22Rv1 (cell line): ENCODE results near the gene MALRD1.
"Not testable (repeated sequence)": the region's sequence is repeated elsewhere in the genome, so short reads cannot be mapped to it uniquely, and the experiment has no call there.

Experiments used
- H3K27ac ChIP-seq: fragments of 450-650 bp; 2 replicates; pipeline ENCODE4 v1.5.1; 2017
- ZFX ChIP-seq: fragments of 450-650 bp; IDR thresholded peaks from 2 replicates; pipeline ENCODE4 v1.6.1; 2017; ENCODE audit warnings: antibody characterized with exemption, borderline replicate concordance
- TF ChIP-seq, protein P1 (sequence below): fragments of 450-650 bp; IDR thresholded peaks from 2 replicates; pipeline ENCODE4 v1.5.1; 2017; ENCODE audit warnings: mild to moderate bottlenecking

The MALRD1 gene

GRCh38 chr10:19767876-19768275 lies 719.3 kb downstream of the MALRD1 start:
- H3K27ac ChIP-seq = no peak overlapping the region
- TF ChIP-seq, protein P1, sequence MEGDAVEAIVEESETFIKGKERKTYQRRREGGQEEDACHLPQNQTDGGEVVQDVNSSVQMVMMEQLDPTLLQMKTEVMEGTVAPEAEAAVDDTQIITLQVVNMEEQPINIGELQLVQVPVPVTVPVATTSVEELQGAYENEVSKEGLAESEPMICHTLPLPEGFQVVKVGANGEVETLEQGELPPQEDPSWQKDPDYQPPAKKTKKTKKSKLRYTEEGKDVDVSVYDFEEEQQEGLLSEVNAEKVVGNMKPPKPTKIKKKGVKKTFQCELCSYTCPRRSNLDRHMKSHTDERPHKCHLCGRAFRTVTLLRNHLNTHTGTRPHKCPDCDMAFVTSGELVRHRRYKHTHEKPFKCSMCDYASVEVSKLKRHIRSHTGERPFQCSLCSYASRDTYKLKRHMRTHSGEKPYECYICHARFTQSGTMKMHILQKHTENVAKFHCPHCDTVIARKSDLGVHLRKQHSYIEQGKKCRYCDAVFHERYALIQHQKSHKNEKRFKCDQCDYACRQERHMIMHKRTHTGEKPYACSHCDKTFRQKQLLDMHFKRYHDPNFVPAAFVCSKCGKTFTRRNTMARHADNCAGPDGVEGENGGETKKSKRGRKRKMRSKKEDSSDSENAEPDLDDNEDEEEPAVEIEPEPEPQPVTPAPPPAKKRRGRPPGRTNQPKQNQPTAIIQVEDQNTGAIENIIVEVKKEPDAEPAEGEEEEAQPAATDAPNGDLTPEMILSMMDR = no peak
- no peak for TF ChIP-seq ZFX

- not testable (repeated sequence) for H3K27ac ChIP-seq
Measured at GRCh38 chr10:19769826-19770225, 721.2 kb downstream of the MALRD1 start.

DNA sequence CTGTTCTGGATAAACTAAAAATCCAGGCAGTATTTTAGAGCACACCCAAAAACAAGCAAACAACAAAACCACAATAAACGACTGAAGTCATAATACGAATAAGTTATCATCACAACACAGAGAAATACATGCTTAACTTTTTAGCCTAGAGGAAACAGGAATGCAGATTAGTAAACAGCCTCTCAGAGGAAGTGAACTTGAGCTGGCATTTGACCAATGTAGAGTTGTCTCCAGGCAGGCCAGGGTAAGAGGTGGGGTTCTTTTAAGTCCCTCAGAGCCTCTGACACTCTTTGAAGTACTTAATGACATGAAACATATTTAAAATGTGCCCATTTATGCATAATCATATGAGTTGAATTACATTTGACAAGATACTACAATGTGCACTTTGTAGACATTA lies 724.4 kb downstream of the MALRD1 start:
- H3K27ac ChIP-seq = no peak overlapping the region
- TF ChIP-seq ZFX = no peak
- TF ChIP-seq, protein P1 = no peak

DNA sequence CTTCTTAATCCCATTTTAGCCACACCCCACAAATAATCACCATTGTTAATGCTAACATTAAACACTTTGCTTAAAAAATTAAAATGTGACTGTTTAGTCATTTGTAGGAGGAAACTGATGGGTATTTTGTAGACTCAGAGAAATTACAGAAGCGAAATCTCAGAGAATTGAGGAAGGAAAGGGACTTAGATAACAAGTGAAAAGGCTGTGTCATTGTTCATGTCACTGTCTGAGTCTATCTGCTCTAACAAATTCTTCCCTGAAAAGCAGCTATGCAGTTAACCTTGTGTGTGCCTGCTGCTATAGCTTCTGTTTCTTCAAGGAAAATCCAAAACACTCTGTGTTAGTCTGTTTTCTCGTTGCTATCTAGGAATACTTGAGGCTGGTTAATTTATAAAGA lies 726.7 kb downstream of the MALRD1 start:
- TF ChIP-seq, protein P1 = no peak
- TF ChIP-seq ZFX = no peak
- H3K27ac ChIP-seq = no peak overlapping the region

DNA sequence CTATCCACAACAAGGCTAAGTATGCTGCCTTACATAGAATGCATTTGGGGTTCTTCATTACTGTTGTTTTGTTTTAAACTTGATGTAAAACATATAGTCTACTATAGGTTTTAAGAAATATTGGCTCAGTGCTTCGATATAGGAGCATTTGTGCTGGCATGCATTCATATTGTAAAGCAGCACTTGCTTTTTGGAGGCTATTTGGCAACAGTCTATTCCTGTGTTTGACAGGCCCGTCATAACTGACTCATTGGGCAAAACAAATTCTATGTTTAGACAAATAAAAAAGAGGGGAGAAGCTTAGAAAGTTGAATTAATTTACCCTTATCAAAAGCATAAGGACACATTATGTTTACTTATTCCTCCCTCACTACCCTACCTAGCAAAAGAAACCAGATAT lies 729.2 kb downstream of the MALRD1 start:
- no peak overlapping the region for H3K27ac ChIP-seq
- no peak for TF ChIP-seq ZFX
- TF ChIP-seq, protein P1 = no peak

GRCh38 chr10:19778996-19779395 lies 730.4 kb downstream of the MALRD1 start:
- no peak overlapping the region for H3K27ac ChIP-seq
- TF ChIP-seq, protein P1 = no peak
- no peak for TF ChIP-seq ZFX

- H3K27ac ChIP-seq = no peak overlapping the region
- no peak for TF ChIP-seq ZFX
- TF ChIP-seq, protein P1 = no peak
Measured at GRCh38 chr10:19782430-19783089, 734.0 kb downstream of the MALRD1 start.

- no peak overlapping the region for H3K27ac ChIP-seq
- TF ChIP-seq, protein P1 = no peak
- TF ChIP-seq ZFX = no peak
Measured at GRCh38 chr10:19783721-19784120, 735.1 kb downstream of the MALRD1 start.
